ENCODE results near the gene RNF215.

Gene RNF215

GRCh38 chr22:30373331-30374325, 13.6 kb downstream of the RNF215 start:
- no peak for DNase-seq (ENCODE audit: low read depth)

GRCh38 chr22:30372915-30373314, 14.3 kb downstream of the RNF215 start:
- no peak for DNase-seq (ENCODE audit: low read depth)
- TF ChIP-seq CTCF (IDR thresholded peaks at IDR 0.05; ENCODE audit: control insufficient read depth, extremely low read depth, insufficient read depth): no peak
- H3K4me3 ChIP-seq (ENCODE audit: low read depth, low read length): no peak overlapping the region

More at GRCh38 chr22:30373331-30374325, 13.6 kb downstream of the RNF215 start:
- no peak overlapping the region for H3K4me3 ChIP-seq (ENCODE audit: low read depth, low read length)
- TF ChIP-seq CTCF (IDR thresholded peaks at IDR 0.05; ENCODE audit: control insufficient read depth, extremely low read depth, insufficient read depth): no peak

GRCh38 chr22:30371981-30372380, 15.2 kb downstream of the RNF215 start:
- no peak for TF ChIP-seq CTCF (IDR thresholded peaks at IDR 0.05; ENCODE audit: control insufficient read depth, extremely low read depth, insufficient read depth)
- no peak for DNase-seq (ENCODE audit: low read depth)
- no peak overlapping the region for H3K4me3 ChIP-seq (ENCODE audit: low read depth, low read length)

GRCh38 chr22:30371321-30371720, 15.9 kb downstream of the RNF215 start:
- H3K4me3 ChIP-seq (ENCODE audit: low read depth, low read length): no peak overlapping the region
- DNase-seq (ENCODE audit: low read depth): no peak
- no peak for TF ChIP-seq CTCF (IDR thresholded peaks at IDR 0.05; ENCODE audit: control insufficient read depth, extremely low read depth, insufficient read depth)

GRCh38 chr22:30370641-30371230, 16.5 kb downstream of the RNF215 start:
- no peak for DNase-seq (ENCODE audit: low read depth)
- TF ChIP-seq CTCF (IDR thresholded peaks at IDR 0.05; ENCODE audit: control insufficient read depth, extremely low read depth, insufficient read depth): no peak
- H3K4me3 ChIP-seq (ENCODE audit: low read depth, low read length): no peak overlapping the region

- TF ChIP-seq CTCF (IDR thresholded peaks at IDR 0.05; ENCODE audit: control insufficient read depth, extremely low read depth, insufficient read depth): no peak
- DNase-seq (ENCODE audit: low read depth): no peak
- no peak overlapping the region for H3K4me3 ChIP-seq (ENCODE audit: low read depth, low read length)
Observed at GRCh38 chr22:30368420-30368819, 18.8 kb downstream of the RNF215 start.
